Vagina (tissue), 2 donors: ENCODE data around the gene ITPR3. TPM values are rescaled to one million over a fixed set of nuclear protein-coding genes. Genes with fewer than 3 reads are reported as not detected.

Experiments used
- DNase-seq, 2 donors: peaks; one replicate each; pipeline ENCODE4 v3.0.0-alpha.2; 2017; ENCODE audit errors: extremely low spot score in 2 of 2
- H3K27ac ChIP-seq: fragments of 200-600 bp; sonication (generic); one replicate; pipeline ENCODE4 v1.5.1; 2019
- H3K27me3 ChIP-seq: fragments of 200-600 bp; sonication (generic); one replicate; pipeline ENCODE4 v1.5.1; 2019
- H3K36me3 ChIP-seq, 2 donors: fragments of 200-600 bp; sonication (generic); one replicate each; pipeline ENCODE4 v1.5.1; 2017 to 2019
- H3K4me1 ChIP-seq: fragments of 200-600 bp; sonication (generic); one replicate; pipeline ENCODE4 v1.5.1; 2019
- H3K4me3 ChIP-seq, 2 donors: fragments of 200-600 bp; sonication (generic); 1 replicate in 1 of 2; 2 replicates in 1 of 2; pipeline ENCODE4 v1.5.1; 2016 to 2019
- H3K9me3 ChIP-seq: fragments of 200-600 bp; sonication (generic); one replicate; pipeline ENCODE4 v1.5.1; 2019
- POLR2A ChIP-seq, 2 donors: fragments of 450-650 bp; IDR thresholded peaks; one replicate each; pipeline ENCODE4 v1.6.1; 2017; ENCODE audit warnings: antibody characterized with exemption in 2 of 2, mild to moderate bottlenecking in 2 of 2, moderate library complexity in 2 of 2
- POLR2AphosphoS5 ChIP-seq, 2 donors: sonication (generic); formaldehyde crosslinking; IDR thresholded peaks; one replicate each; pipeline ENCODE4 v1.9.0; 2017; ENCODE audit warnings: antibody characterized with exemption in 2 of 2, mild to moderate bottlenecking in 2 of 2, low read depth in 1 of 2; ENCODE audit not compliant: insufficient read depth in 1 of 2
- intact Hi-C: fragments of 100-400 bp; cut with DNase I; formaldehyde crosslinking; loops from one replicate; pipeline ENCODE4 v1.15.1; 2023
- total RNA-seq: library from RNA; depleted of rRNA; stranded (reverse); fragments of >200 nt; gene quantifications from one replicate; pipeline ENCODE4 v1.2.3, GENCODE V29; 2016
- TF ChIP-seq, protein P1 (sequence below), 3 experiments: fragments of 450-650 bp in 2 of 3; fragments of 200-600 bp in 1 of 3; sonication (generic) in 1 of 3; IDR thresholded peaks; one replicate each; pipeline ENCODE4 v1.5.1; 2017 to 2019; ENCODE audit warnings: antibody characterized with exemption in 3 of 3, mild to moderate bottlenecking in 2 of 3, moderate library complexity in 2 of 3

The ITPR3 gene
- total RNA-seq, 1 donor from 2014 or later: 50.1 TPM

DNA sequence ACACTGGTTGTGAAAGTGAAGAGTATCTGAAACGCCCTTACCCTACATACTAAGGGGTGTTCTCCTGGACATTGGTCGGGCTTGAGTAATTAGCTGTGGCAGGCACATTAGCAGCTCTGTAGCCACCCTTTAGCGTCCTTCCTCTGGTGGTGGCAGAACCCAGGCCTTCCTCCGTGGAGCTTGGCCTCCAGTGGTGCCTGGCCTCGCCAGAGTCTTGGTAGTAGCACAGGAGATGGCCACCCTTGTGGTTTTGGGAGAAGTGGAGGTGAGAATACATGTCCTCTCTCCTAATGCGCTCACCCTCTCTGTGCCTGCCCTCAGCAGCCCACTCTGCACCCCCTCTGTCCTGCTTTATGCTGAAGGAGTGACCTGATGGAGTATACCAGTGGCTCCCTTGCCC, 107.9 kb downstream of the ITPR3 start:
- no peaks in the 10 kb centered on the region for H3K27me3 ChIP-seq
- TF ChIP-seq, protein P1, sequence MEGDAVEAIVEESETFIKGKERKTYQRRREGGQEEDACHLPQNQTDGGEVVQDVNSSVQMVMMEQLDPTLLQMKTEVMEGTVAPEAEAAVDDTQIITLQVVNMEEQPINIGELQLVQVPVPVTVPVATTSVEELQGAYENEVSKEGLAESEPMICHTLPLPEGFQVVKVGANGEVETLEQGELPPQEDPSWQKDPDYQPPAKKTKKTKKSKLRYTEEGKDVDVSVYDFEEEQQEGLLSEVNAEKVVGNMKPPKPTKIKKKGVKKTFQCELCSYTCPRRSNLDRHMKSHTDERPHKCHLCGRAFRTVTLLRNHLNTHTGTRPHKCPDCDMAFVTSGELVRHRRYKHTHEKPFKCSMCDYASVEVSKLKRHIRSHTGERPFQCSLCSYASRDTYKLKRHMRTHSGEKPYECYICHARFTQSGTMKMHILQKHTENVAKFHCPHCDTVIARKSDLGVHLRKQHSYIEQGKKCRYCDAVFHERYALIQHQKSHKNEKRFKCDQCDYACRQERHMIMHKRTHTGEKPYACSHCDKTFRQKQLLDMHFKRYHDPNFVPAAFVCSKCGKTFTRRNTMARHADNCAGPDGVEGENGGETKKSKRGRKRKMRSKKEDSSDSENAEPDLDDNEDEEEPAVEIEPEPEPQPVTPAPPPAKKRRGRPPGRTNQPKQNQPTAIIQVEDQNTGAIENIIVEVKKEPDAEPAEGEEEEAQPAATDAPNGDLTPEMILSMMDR (IDR thresholded peaks at IDR 0.05): no peak
- no peak for TF ChIP-seq POLR2A (IDR thresholded peaks at IDR 0.05)
- no peak for TF ChIP-seq POLR2AphosphoS5 (IDR thresholded peaks at IDR 0.05; ENCODE audit: insufficient read depth in 1 of 2, low read depth in 1 of 2)
- no peak overlapping the region for H3K27ac ChIP-seq
- no peaks in the 10 kb centered on the region for H3K4me1 ChIP-seq
- H3K36me3 ChIP-seq: no peaks in the 10 kb centered on the region
- intact Hi-C loops: no loop called here
- H3K4me3 ChIP-seq: no peak overlapping the region
- no peak for DNase-seq
- no peaks in the 10 kb centered on the region for H3K9me3 ChIP-seq

DNA sequence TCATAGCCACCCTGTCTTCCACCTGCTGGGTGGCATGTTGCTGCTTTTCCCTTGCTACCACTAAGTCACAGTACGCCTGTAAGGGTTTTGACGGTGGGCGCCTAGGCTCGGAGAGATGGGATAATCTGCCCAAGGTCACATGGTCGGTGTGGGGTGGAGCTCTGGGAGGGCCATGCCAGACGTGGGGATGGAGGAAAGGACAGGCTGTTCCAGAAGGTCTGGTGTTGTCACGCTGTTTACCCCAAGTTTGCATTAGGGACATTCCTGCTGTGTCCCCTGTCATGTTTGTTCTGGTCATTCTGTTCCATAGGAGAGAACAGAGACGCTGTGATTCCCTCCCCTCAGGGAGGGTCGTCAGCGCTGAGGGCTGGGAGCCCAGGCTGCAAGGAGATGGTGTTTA, 109.5 kb downstream of the ITPR3 start:
- DNase-seq: no peak
- H3K27ac ChIP-seq: no peak overlapping the region
- intact Hi-C loops: no loop called here

DNA sequence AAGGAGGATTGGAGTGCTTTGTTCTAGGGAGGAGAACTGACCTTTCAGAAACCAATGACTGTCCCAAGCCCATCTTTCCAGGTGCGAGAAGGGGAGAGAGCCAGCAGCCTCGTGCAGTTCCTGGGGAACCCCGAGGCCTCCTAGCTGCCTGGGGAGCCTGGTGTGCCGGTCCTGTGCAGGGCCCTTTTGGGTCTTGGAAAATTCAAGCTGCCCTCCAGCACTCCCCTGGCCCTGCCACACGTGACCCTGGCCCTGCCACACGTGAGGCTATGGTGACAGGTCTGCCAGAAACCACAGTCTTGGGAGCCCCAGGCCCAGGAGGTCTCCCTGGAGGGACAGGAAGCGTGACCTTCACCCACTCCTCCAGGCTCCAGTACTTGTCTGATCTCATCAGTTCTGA, 109.9 kb downstream of the ITPR3 start:
- H3K4me3 ChIP-seq: no peak overlapping the region
- H3K27ac ChIP-seq: no peak overlapping the region
- intact Hi-C loops: no loop called here
- DNase-seq: no peak
- no peak for TF ChIP-seq POLR2AphosphoS5 (IDR thresholded peaks at IDR 0.05; ENCODE audit: insufficient read depth in 1 of 2, low read depth in 1 of 2)
- TF ChIP-seq, protein P1 (IDR thresholded peaks at IDR 0.05): no peak
- TF ChIP-seq POLR2A (IDR thresholded peaks at IDR 0.05): no peak
- H3K9me3 ChIP-seq: no peaks in the 10 kb centered on the region
- no peaks in the 10 kb centered on the region for H3K36me3 ChIP-seq
- no peaks in the 10 kb centered on the region for H3K4me1 ChIP-seq
- no peaks in the 10 kb centered on the region for H3K27me3 ChIP-seq

More for the DNA sequence above, 109.5 kb downstream of the ITPR3 start:
- no peaks in the 10 kb centered on the region for H3K4me1 ChIP-seq
- H3K27me3 ChIP-seq: no peaks in the 10 kb centered on the region
- no peak overlapping the region for H3K4me3 ChIP-seq
- H3K9me3 ChIP-seq: no peaks in the 10 kb centered on the region
- TF ChIP-seq, protein P1 (IDR thresholded peaks at IDR 0.05): no peak
- TF ChIP-seq POLR2A (IDR thresholded peaks at IDR 0.05) (no peak), POLR2AphosphoS5 (IDR thresholded peaks at IDR 0.05; ENCODE audit: insufficient read depth in 1 of 2, low read depth in 1 of 2) (no peak)
- no peaks in the 10 kb centered on the region for H3K36me3 ChIP-seq

DNA sequence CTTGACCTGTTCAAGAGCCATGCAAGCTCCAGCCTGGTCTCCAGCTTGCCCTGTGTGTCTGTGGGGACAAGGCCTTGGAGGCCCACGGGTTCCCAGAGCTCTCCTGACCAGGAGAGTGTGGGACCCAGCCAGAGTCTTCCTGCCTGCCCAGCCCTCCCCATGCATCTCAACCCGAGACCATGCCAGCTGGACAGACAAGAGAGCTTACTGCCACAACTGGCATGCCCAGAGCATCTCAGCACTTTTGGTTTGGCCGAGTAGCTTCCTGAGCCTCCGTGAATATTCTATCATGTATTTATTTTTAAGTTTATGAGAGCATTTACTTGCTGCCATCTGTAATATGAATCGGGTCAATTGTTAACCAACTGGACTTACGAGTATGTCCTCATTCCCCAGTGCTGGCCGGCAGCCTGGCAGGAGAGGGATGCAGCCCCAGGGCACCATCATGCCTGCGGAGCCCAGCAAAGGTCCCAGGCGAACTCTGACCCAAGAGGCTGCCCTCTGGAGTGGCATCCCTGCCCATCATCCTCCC, 110.7 kb downstream of the ITPR3 start:
- intact Hi-C loops: no loop called here
- H3K36me3 ChIP-seq: no peaks in the 10 kb centered on the region

DNA sequence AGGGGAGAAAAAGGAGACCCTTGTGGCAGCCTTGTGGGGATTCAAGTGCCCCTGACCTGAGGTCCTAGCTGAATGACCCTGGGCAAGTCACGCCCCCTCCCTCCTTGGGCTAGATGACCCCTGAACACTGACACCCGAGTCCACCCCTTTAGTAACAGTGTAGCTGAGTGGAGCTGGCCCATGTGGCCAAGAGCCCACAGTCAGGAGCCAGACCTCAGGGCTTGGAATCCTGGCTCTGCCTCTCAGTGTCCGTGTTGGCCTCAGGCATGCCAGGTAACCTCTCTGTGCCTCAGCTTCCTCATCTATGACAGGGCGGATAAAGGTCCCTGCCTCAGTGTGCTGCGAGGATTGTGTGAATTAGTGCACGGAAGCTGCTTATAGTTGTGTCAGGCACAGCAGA, 111.3 kb downstream of the ITPR3 start:
- no peak for TF ChIP-seq POLR2A (IDR thresholded peaks at IDR 0.05)
- TF ChIP-seq, protein P1 (IDR thresholded peaks at IDR 0.05): no peak
- TF ChIP-seq POLR2AphosphoS5 (IDR thresholded peaks at IDR 0.05; ENCODE audit: insufficient read depth in 1 of 2, low read depth in 1 of 2): no peak
- DNase-seq: no peak
- no peak overlapping the region for H3K27ac ChIP-seq
- H3K27me3 ChIP-seq: no peaks in the 10 kb centered on the region
- no peaks in the 10 kb centered on the region for H3K9me3 ChIP-seq
- intact Hi-C loops: no loop called here
- no peaks in the 10 kb centered on the region for H3K4me1 ChIP-seq
- H3K4me3 ChIP-seq: no peak overlapping the region
- no peaks in the 10 kb centered on the region for H3K36me3 ChIP-seq

More for the DNA sequence above, 110.7 kb downstream of the ITPR3 start:
- no peak overlapping the region for H3K4me3 ChIP-seq
- TF ChIP-seq POLR2AphosphoS5 (IDR thresholded peaks at IDR 0.05; ENCODE audit: insufficient read depth in 1 of 2, low read depth in 1 of 2): no peak
- no peak overlapping the region for H3K27ac ChIP-seq
- no peaks in the 10 kb centered on the region for H3K4me1 ChIP-seq
- no peak for DNase-seq
- H3K9me3 ChIP-seq: no peaks in the 10 kb centered on the region
- no peaks in the 10 kb centered on the region for H3K27me3 ChIP-seq
